Mesendoderm (in vitro differentiated cells): ENCODE results near the gene ABR.
A peak's percentile ranks its signal among the peaks of the same experiment; 100 is the strongest.

Experiments used
- DNase-seq: peaks from one replicate; pipeline ENCODE4 v3.0.0; 2013
- H2AK5ac ChIP-seq: 2 replicates; pipeline ENCODE4 v1.6.1; 2013; ENCODE audit warnings: low read length, inconsistent platforms
- H2BK120ac ChIP-seq: 2 replicates; pipeline ENCODE4 v1.6.1; 2013; ENCODE audit warnings: low read depth, mild to moderate bottlenecking, low read length, moderate library complexity, mixed read lengths
- H2BK15ac ChIP-seq: replicated peaks from 2 replicates; pipeline ENCODE4 v1.6.1; 2013; ENCODE audit warnings: low read depth, mild to moderate bottlenecking, moderate library complexity
- H2BK5ac ChIP-seq: 2 replicates; pipeline ENCODE4 v1.6.1; 2013; ENCODE audit warnings: low read length, inconsistent platforms
- H3K18ac ChIP-seq: 2 replicates; pipeline ENCODE4 v1.6.1; 2013; ENCODE audit warnings: mild to moderate bottlenecking, low read length, mixed read lengths
- H3K23ac ChIP-seq: one replicate; pipeline ENCODE4 v1.6.1; 2013; ENCODE audit warnings: low read length
- H3K27ac ChIP-seq: 2 replicates; pipeline ENCODE4 v1.5.1; 2013; ENCODE audit warnings: low read depth, mild to moderate bottlenecking, inconsistent platforms, low read length, moderate library complexity
- H3K27me3 ChIP-seq: 2 replicates; pipeline ENCODE4 v1.6.1; 2013; ENCODE audit warnings: low read length, control low read depth, mild to moderate bottlenecking, inconsistent platforms; ENCODE audit not compliant: insufficient read depth, poor library complexity
- H3K36me3 ChIP-seq: 2 replicates; pipeline ENCODE4 v1.6.1; 2013; ENCODE audit warnings: low read length, inconsistent platforms; ENCODE audit not compliant: control insufficient read depth, insufficient read depth
- H3K4ac ChIP-seq: one replicate; pipeline ENCODE4 v1.6.1; 2013; ENCODE audit warnings: low read depth, mild to moderate bottlenecking, low read length, moderate library complexity
- H3K4me1 ChIP-seq: 2 replicates; pipeline ENCODE4 v1.6.1; 2013; ENCODE audit warnings: low read depth, low read length, inconsistent platforms; ENCODE audit not compliant: control insufficient read depth
- H3K4me2 ChIP-seq: 2 replicates; pipeline ENCODE4 v1.6.1; 2013; ENCODE audit warnings: low read length
- H3K4me3 ChIP-seq: 2 replicates; pipeline ENCODE4 v1.5.1; 2013; ENCODE audit warnings: mild to moderate bottlenecking, low read length
- H3K56ac ChIP-seq: one replicate; pipeline ENCODE4 v1.6.1; 2013; ENCODE audit warnings: low read length
- H3K79me1 ChIP-seq: 2 replicates; pipeline ENCODE4 v1.6.1; 2013; ENCODE audit warnings: low read length, inconsistent platforms
- H3K79me2 ChIP-seq: 2 replicates; pipeline ENCODE4 v1.6.1; 2013; ENCODE audit warnings: mild to moderate bottlenecking, low read length; ENCODE audit not compliant: control insufficient read depth, insufficient read depth
- H3K9ac ChIP-seq: 2 replicates; pipeline ENCODE4 v1.6.1; 2013; ENCODE audit warnings: low read length, inconsistent platforms
- H4K5ac ChIP-seq: one replicate; pipeline ENCODE4 v1.6.1; 2013; ENCODE audit warnings: low read length
- H4K8ac ChIP-seq: one replicate; pipeline ENCODE4 v1.6.1; 2013; ENCODE audit warnings: low read depth, mild to moderate bottlenecking, control low read depth, low read length, moderate library complexity
- WGBS: extraction: QIAGEN DNeasy Blood & Tissue Kit; methylation state at CpG from one replicate; pipeline ENCODE4 v1.1.7; 2013; ENCODE audit warnings: low lambda C conversion rate, missing lambda C conversion rate; ENCODE audit not compliant: insufficient coverage; ENCODE audit errors: extremely low coverage; 5-methylcytosine and 5-hydroxymethylcytosine counted together

ABR gene

DNA sequence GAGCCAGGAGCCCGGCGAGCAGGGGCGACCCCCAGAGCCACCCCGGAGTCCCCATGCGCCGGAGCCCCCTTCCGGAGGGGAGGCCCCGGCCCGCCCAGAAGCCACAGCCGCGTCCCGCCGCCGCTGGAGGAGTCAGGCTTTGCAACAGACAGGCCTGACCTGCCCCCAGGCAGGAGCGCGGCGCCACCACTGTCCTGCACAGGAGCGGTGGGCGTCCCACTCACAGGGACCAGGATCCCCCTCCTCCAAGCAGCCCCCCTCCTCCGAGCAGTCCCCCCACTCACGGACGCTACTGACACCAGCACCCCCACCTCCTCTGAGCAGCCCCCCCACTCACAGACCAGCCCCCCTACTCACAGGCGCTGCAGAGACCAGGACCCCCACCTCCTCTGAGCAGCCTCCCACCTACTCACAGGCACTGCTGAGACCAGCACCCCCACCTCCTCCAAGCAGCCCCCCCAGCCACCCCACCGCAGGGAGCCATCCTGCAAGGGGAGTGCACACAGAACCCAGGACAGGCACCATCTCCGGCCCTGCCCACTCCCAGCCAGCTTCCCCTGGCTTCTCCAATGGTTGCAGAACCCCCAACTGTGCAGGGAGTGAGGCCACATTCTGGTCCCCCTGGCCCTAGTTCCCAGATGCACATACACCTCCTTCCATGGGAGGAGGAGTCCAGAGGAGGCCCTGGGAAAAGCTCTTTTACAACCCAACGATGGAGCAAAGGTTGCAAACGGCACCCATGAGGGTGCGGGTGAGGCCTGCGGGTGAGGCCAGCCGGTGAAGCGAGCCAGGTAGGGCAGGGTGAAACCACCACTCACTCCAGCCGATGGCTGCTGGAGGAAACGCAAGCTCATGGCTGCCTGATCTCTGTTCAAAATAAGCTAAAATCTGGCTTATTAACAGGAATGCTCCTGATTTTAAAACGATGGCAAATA lies 69.9 kb downstream of the ABR start:
- H3K79me1 ChIP-seq = no peaks in the 10 kb centered on the region
- DNase-seq = peak; percentile 70
- no peaks in the 10 kb centered on the region for H3K79me2 ChIP-seq
- peak overlapping the region; percentile 46 for H3K4me2 ChIP-seq
- peak overlapping the region; percentile 81 for H3K18ac ChIP-seq
- H2AK5ac ChIP-seq = no peak overlapping the region
- peaks cover 3% of the 10 kb centered on the region for H3K4me1 ChIP-seq
- H2BK5ac ChIP-seq = no peak overlapping the region
- no peak overlapping the region for H3K23ac ChIP-seq
- no peak overlapping the region for H4K8ac ChIP-seq
- H3K36me3 ChIP-seq = no peaks in the 10 kb centered on the region
- no peak overlapping the region for H3K4ac ChIP-seq
- WGBS = no CpG with 5 or more reads among the region's 34 CpGs
- H4K5ac ChIP-seq = no peak overlapping the region
- H3K56ac ChIP-seq = peak overlapping the region; percentile 89
- H3K27me3 ChIP-seq = no peaks in the 10 kb centered on the region
- H3K27ac ChIP-seq = no peak overlapping the region
- peak overlapping the region; percentile 84 for H3K9ac ChIP-seq
- H2BK120ac ChIP-seq = no peak overlapping the region
- H2BK15ac ChIP-seq = no peak overlapping the region
- H3K4me3 ChIP-seq = no peak overlapping the region

DNA sequence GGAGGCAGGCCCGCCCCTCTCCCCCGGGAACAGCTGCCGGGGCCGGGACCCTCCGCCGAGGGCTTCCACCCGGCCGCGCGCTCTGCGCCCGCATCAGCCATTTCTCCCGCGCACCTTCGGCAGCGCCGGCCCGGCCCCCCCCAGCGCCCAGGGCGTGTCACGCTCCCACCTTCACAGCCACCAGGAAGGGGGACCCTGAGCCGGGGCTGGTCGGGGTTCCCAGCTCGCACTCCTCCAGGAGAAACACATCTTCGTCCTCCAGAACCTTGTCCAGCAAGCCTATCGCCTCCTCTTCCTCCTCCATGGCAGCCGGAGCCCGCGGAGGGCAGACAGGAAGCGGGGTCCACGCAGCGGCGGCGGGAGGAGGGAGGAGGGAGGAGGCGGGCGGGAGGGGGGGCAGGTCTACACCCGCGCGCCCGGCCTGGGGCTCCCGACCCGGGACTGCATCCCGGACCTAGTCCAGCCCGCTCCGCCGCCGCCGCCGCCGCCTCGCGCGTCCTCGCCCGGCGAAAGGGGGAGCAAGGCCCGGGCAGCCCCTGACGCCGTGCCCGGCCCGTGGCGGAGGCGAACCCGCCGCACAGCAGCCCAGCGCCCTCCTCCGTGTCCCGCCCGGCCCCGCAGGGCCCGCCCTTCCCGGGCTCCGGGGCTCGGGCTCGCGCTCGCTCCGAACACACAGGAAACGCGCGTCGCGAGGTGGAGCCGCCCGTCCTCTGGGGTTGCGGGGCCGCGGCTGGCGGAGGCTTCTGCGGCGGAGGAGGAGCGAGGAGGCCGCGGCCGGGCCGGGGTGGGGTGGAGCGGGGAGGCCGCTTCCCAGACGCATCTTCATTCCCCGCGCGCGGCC lies 70.8 kb downstream of the ABR start:
- Histone ChIP-seq H3K4me2 (peak overlapping the region; percentile 89), H3K9ac (peak overlapping the region; percentile 86), H3K56ac (peak overlapping the region; percentile 96), H3K36me3 (no peaks in the 10 kb centered on the region), H3K27ac (peak overlapping the region; percentile 32), H4K5ac (no peak overlapping the region), H3K4me1 (peaks cover 3% of the 10 kb centered on the region), H4K8ac (peak overlapping the region; percentile 30), H3K27me3 (no peaks in the 10 kb centered on the region), H3K4ac (no peak overlapping the region), H2BK15ac (no peak overlapping the region), H3K23ac (no peak overlapping the region), H3K79me1 (no peaks in the 10 kb centered on the region), H3K4me3 (peak overlapping the region; percentile 77), H2AK5ac (no peak overlapping the region), H2BK120ac (no peak overlapping the region), H3K79me2 (no peaks in the 10 kb centered on the region), H2BK5ac (no peak overlapping the region), H3K18ac (peak overlapping the region; percentile 81)
- peak; percentile 25 for DNase-seq
- WGBS = no CpG with 5 or more reads among the region's 103 CpGs

DNA sequence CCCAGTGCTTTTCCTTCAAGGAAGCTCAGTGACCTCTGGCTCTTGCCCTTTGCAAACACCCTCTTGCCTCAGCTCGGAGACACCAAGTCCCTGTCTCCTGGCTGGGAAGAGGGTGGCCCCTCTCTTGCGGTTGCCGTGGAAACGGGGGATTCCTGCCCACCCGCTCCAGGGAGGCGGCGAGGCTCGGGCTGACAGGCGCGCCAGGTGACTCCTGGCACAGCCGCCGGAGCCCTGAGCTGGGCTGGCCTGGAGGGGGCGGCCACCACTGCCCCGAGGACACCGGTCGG lies 71.4 kb downstream of the ABR start:
- no peak overlapping the region for H2BK15ac ChIP-seq
- H3K79me1 ChIP-seq = no peaks in the 10 kb centered on the region
- H2BK5ac ChIP-seq = no peak overlapping the region
- H3K18ac ChIP-seq = no peak overlapping the region
- H3K4me2 ChIP-seq = peak overlapping the region; percentile 89
- H2AK5ac ChIP-seq = no peak overlapping the region
- H2BK120ac ChIP-seq = no peak overlapping the region
- H3K36me3 ChIP-seq = no peaks in the 10 kb centered on the region
- peak overlapping the region; percentile 86 for H3K9ac ChIP-seq
- H3K4me1 ChIP-seq = peaks cover 3% of the 10 kb centered on the region
- no peak overlapping the region for H3K23ac ChIP-seq
- no peak overlapping the region for H3K27ac ChIP-seq
- H4K5ac ChIP-seq = no peak overlapping the region
- H3K56ac ChIP-seq = peak overlapping the region; percentile 96
- H3K4ac ChIP-seq = no peak overlapping the region
- H3K4me3 ChIP-seq = peak overlapping the region; percentile 77
- H4K8ac ChIP-seq = no peak overlapping the region
- H3K27me3 ChIP-seq = no peaks in the 10 kb centered on the region
- H3K79me2 ChIP-seq = no peaks in the 10 kb centered on the region
- WGBS = no CpG with 5 or more reads among the region's 16 CpGs
- peak; percentile 43 for DNase-seq

DNA sequence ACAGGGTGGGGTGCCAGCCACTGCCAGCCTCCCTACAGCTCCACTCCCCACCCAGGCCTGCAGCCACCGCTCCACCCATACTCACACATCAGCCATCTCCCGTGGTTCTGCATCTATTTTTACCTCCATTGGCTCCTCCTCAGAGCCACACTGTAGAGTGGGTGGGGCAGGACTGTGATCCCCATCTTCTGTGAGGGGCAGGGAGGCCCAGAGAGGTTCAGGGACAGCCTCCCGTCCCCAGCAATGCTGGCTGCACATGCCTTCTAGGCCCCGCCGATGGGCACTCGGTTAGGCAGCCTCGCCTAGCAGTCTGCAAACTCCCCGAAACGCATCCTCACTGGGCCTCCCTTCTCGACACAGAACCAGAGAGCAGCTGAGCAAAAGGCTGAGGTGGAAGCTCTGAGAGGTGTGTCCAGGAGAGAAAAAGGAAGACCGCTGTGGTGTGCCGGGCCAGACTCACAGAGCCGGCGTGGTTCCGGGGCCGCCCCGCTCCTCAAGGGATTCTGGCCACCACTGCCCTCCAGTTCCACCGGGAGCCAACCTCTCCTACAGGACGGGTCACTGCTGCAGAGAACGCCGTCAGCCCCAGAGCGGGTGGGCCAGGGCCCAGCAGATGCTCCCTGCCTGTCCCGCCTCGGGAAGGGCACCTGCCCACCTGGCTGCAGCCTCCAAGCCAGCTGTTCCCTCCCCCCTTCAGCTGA lies 71.9 kb downstream of the ABR start:
- H4K8ac ChIP-seq = no peak overlapping the region
- no CpG with 5 or more reads among the region's 24 CpGs for WGBS
- no peak overlapping the region for H3K18ac ChIP-seq
- no peaks in the 10 kb centered on the region for H3K36me3 ChIP-seq
- H4K5ac ChIP-seq = no peak overlapping the region
- H3K4me1 ChIP-seq = peaks cover 3% of the 10 kb centered on the region
- peak overlapping the region; percentile 28 for H3K4me3 ChIP-seq
- no peaks in the 10 kb centered on the region for H3K79me2 ChIP-seq
- H2AK5ac ChIP-seq = no peak overlapping the region
- peak overlapping the region; percentile 89 for H3K4me2 ChIP-seq
- no peaks in the 10 kb centered on the region for H3K79me1 ChIP-seq
- no peak overlapping the region for H2BK5ac ChIP-seq
- H3K27ac ChIP-seq = no peak overlapping the region
- H3K9ac ChIP-seq = peak overlapping the region; percentile 86
- H2BK120ac ChIP-seq = no peak overlapping the region
- DNase-seq = no peak
- peak overlapping the region; percentile 96 for H3K56ac ChIP-seq
- H3K27me3 ChIP-seq = no peaks in the 10 kb centered on the region
- H3K23ac ChIP-seq = no peak overlapping the region
- no peak overlapping the region for H3K4ac ChIP-seq
- no peak overlapping the region for H2BK15ac ChIP-seq

GRCh38 chr17:1107083-1107776 lies 72.6 kb downstream of the ABR start:
- Histone ChIP-seq H3K9ac (no peak overlapping the region), H4K5ac (no peak overlapping the region), H4K8ac (no peak overlapping the region), H3K79me1 (no peaks in the 10 kb centered on the region), H3K4me1 (peaks cover 3% of the 10 kb centered on the region), H3K4me3 (no peak overlapping the region), H3K4ac (no peak overlapping the region), H3K27ac (no peak overlapping the region), H2BK5ac (no peak overlapping the region), H2BK15ac (no peak overlapping the region), H2BK120ac (no peak overlapping the region), H3K27me3 (no peaks in the 10 kb centered on the region), H3K18ac (no peak overlapping the region), H3K36me3 (no peaks in the 10 kb centered on the region), H2AK5ac (no peak overlapping the region), H3K23ac (no peak overlapping the region), H3K79me2 (no peaks in the 10 kb centered on the region), H3K56ac (no peak overlapping the region), H3K4me2 (no peak overlapping the region)
- WGBS = no CpG with 5 or more reads among the region's 20 CpGs
- no peak for DNase-seq
